Liver (tissue), 3 donors: Measurements from ENCODE around the gene TMEM106A.
"Not testable (repeated sequence)": the region's sequence is repeated elsewhere in the genome, so short reads cannot be mapped to it uniquely, and the experiment has no call there.

Source experiments
- ATF3 ChIP-seq: IDR thresholded peaks from 2 replicates; pipeline ENCODE4 v1.6.1; 2016; ENCODE audit warnings: antibody characterized with exemption
- CTCF ChIP-seq: fragments of 150-350 bp; IDR thresholded peaks from 2 replicates; pipeline ENCODE4 v1.5.1; 2017; ENCODE audit warnings: improper control_type of control experiment, low read depth, low read length; ENCODE audit not compliant: missing input control
- EGR1 ChIP-seq, 2 donors: IDR thresholded peaks; 2 replicates each; pipeline ENCODE4 v1.6.1; 2016 to 2018; ENCODE audit warnings: antibody characterized with exemption in 2 of 2, low read depth in 2 of 2
- GABPA ChIP-seq, 2 donors: IDR thresholded peaks in 1 of 2; conservative IDR thresholded peaks in 1 of 2; 2 replicates each; pipeline ENCODE4 v1.6.1; 2016; ENCODE audit warnings: antibody characterized with exemption in 2 of 2, mild to moderate bottlenecking in 1 of 2, moderate library complexity in 1 of 2
- HNF4G ChIP-seq: IDR thresholded peaks from 2 replicates; pipeline ENCODE4 v1.6.1; 2016; ENCODE audit warnings: antibody characterized with exemption
- JUND ChIP-seq, 2 donors: IDR thresholded peaks; 2 replicates each; pipeline ENCODE4 v1.6.1; 2016; ENCODE audit warnings: antibody characterized with exemption in 2 of 2
- MAX ChIP-seq: IDR thresholded peaks from 2 replicates; pipeline ENCODE4 v1.6.1; 2016; ENCODE audit warnings: antibody characterized with exemption
- NR2F2 ChIP-seq: IDR thresholded peaks from 2 replicates; pipeline ENCODE4 v1.6.1; 2016; ENCODE audit warnings: antibody characterized with exemption
- RAD21 ChIP-seq, 2 donors: IDR thresholded peaks; 2 replicates each; pipeline ENCODE4 v1.6.1; 2016; ENCODE audit warnings: antibody characterized with exemption in 2 of 2, mild to moderate bottlenecking in 2 of 2
- REST ChIP-seq: IDR thresholded peaks from 2 replicates; pipeline ENCODE4 v1.6.1; 2016; ENCODE audit warnings: antibody characterized with exemption, mild to moderate bottlenecking
- TAF1 ChIP-seq: conservative IDR thresholded peaks from 2 replicates; pipeline ENCODE4 v1.6.1; 2016; ENCODE audit warnings: antibody characterized with exemption, mild to moderate bottlenecking
- YY1 ChIP-seq: IDR thresholded peaks from 2 replicates; pipeline ENCODE4 v1.6.1; 2016; ENCODE audit warnings: antibody characterized with exemption, mild to moderate bottlenecking
- donor health status: healthy.
- donor health status: healthy.

- not testable (repeated sequence) for TF ChIP-seq RAD21 (IDR thresholded peaks at IDR 0.05); CTCF; YY1; TAF1; JUND (IDR thresholded peaks at IDR 0.05); GABPA (IDR thresholded peaks at IDR 0.05 in 1 of 2, conservative IDR thresholded peaks at IDR 0.05 in 1 of 2); REST; HNF4G; MAX; EGR1 (IDR thresholded peaks at IDR 0.05; ENCODE audit: low read depth in 2 of 2); ATF3; NR2F2
Measured at GRCh38 chr17:43240596-43241352, 29.1 kb downstream of the TMEM106A start.
